HFFc6 (cell line): ENCODE measurements around the gene C4orf50. TPM values are rescaled to one million over a fixed set of nuclear protein-coding genes. Genes with fewer than 3 reads are reported as not detected.

Experiments used
- DNase-seq: peaks from one replicate; pipeline ENCODE4 v3.0.0-alpha.2; 2018
- H3K27ac Mint-ChIP-seq: 2 replicates; pipeline ENCODE4 v1.8.0; 2020; ENCODE audit warnings: mild to moderate bottlenecking, mixed read lengths
- H3K27me3 Mint-ChIP-seq: 2 replicates; pipeline ENCODE4 v1.8.0; 2021; ENCODE audit warnings: mild to moderate bottlenecking, moderate library complexity, mixed read lengths; ENCODE audit not compliant: insufficient read depth
- H3K36me3 Mint-ChIP-seq: 2 replicates; pipeline ENCODE4 v1.8.0; 2021; ENCODE audit warnings: low read depth, mixed read lengths
- H3K4me1 Mint-ChIP-seq: 2 replicates; pipeline ENCODE4 v1.8.0; 2020; ENCODE audit warnings: low read depth, mixed read lengths
- H3K4me3 Mint-ChIP-seq: 2 replicates; pipeline ENCODE4 v1.8.0; 2020; ENCODE audit warnings: mild to moderate bottlenecking, moderate library complexity, mixed read lengths
- H3K9me3 Mint-ChIP-seq: 2 replicates; pipeline ENCODE4 v1.8.0; 2020; ENCODE audit warnings: mild to moderate bottlenecking, mixed read lengths
- CTCF ChIP-seq: fragments of 200-600 bp; sonication (generic); IDR thresholded peaks from 2 replicates; pipeline ENCODE4 v1.5.0; 2021; ENCODE audit warnings: antibody characterized with exemption, mild to moderate bottlenecking
- total RNA-seq, 6 experiments: library from RNA; stranded (reverse); fragmentation: NEBNext Ultra II Directional; extraction: Animal tissue kit (Norgen Biotek cat#: 25700); gene quantifications; 2 replicates in 1 of 6; 3 replicates in 5 of 6; pipeline ENCODE4 v1.2.3, GENCODE V29; 2021

Gene C4orf50
- total RNA-seq, 6 experiments from 2014 or later = not detected

GRCh38 chr4:5962416-5962815 lies 55.8 kb downstream of the C4orf50 start:
- Mint-ChIP-seq H3K27ac (no peak overlapping the region), H3K27me3 (peaks cover 3% of the 10 kb centered on the region; the same call in 1 of the 2 replicates), H3K9me3 (peaks cover 9% of the 10 kb centered on the region), H3K4me3 (no peak overlapping the region), H3K4me1 (no peaks in the 10 kb centered on the region), H3K36me3 (no peaks in the 10 kb centered on the region)
- no peak for DNase-seq
- no peak for TF ChIP-seq CTCF

GRCh38 chr4:5960252-5960880 lies 57.9 kb downstream of the C4orf50 start:
- no peak for TF ChIP-seq CTCF
- no peak for DNase-seq
- H3K4me1 Mint-ChIP-seq = no peaks in the 10 kb centered on the region
- H3K36me3 Mint-ChIP-seq = no peaks in the 10 kb centered on the region
- no peak overlapping the region for H3K27ac Mint-ChIP-seq
- no peak overlapping the region for H3K4me3 Mint-ChIP-seq
- peaks cover 1% of the 10 kb centered on the region; the same call in 1 of the 2 replicates for H3K27me3 Mint-ChIP-seq
- H3K9me3 Mint-ChIP-seq = peaks cover 17% of the 10 kb centered on the region

GRCh38 chr4:5959211-5959982 lies 58.8 kb downstream of the C4orf50 start:
- no peak for DNase-seq
- no peak for TF ChIP-seq CTCF
- no peak overlapping the region for H3K4me3 Mint-ChIP-seq
- peaks cover 1% of the 10 kb centered on the region; the same call in 1 of the 2 replicates for H3K27me3 Mint-ChIP-seq
- H3K27ac Mint-ChIP-seq = no peak overlapping the region
- no peaks in the 10 kb centered on the region for H3K36me3 Mint-ChIP-seq
- H3K4me1 Mint-ChIP-seq = no peaks in the 10 kb centered on the region
- peaks cover 23% of the 10 kb centered on the region for H3K9me3 Mint-ChIP-seq

GRCh38 chr4:5958199-5958735 lies 60.0 kb downstream of the C4orf50 start:
- Mint-ChIP-seq H3K27me3 (peaks cover 1% of the 10 kb centered on the region; the same call in 1 of the 2 replicates), H3K27ac (no peak overlapping the region), H3K9me3 (peaks cover 23% of the 10 kb centered on the region), H3K4me3 (no peak overlapping the region), H3K36me3 (no peaks in the 10 kb centered on the region), H3K4me1 (no peaks in the 10 kb centered on the region)
- no peak for TF ChIP-seq CTCF
- no peak for DNase-seq

GRCh38 chr4:5957076-5957475 lies 61.2 kb downstream of the C4orf50 start:
- Mint-ChIP-seq H3K4me3 (no peak overlapping the region), H3K36me3 (no peaks in the 10 kb centered on the region), H3K27ac (no peak overlapping the region), H3K4me1 (no peaks in the 10 kb centered on the region), H3K9me3 (peaks cover 19% of the 10 kb centered on the region; the same call in 1 of the 2 replicates), H3K27me3 (peaks cover 1% of the 10 kb centered on the region; the same call in 1 of the 2 replicates)
- DNase-seq = no peak
- no peak for TF ChIP-seq CTCF
